WTC11 (cell line): ENCODE results near the gene NXN. TPM values are rescaled to one million over a fixed set of nuclear protein-coding genes. Genes with fewer than 3 reads are reported as not detected.

Experiments
- ATAC-seq: fragments of 200-7000 bp; cut with Tn5 transposase; 2 replicates; pipeline ENCODE4 v1.10.0; 2021; ENCODE audit warnings: mild to moderate bottlenecking, moderate library complexity
- CTCF ChIA-PET: fragments of 300-600 bp; sonication (Branson Sonifier 250); formaldehyde crosslinking; loops from one replicate; lab custom pipeline; 2021; ENCODE audit warnings: antibody characterized with exemption; lab: Charles Lee
- POLR2A ChIA-PET: fragments of 350-600 bp; sonication (Branson Sonifier 250); formaldehyde crosslinking; loops from one replicate; lab custom pipeline; 2021; ENCODE audit warnings: antibody characterized with exemption; lab: Charles Lee
- DNase-seq: peaks from one replicate; pipeline ENCODE4 v3.0.0; 2021; ENCODE audit warnings: low spot score
- H3K27ac Mint-ChIP-seq: 2 replicates; pipeline ENCODE4 v1.8.0; 2021; ENCODE audit warnings: mixed read lengths
- H3K27me3 Mint-ChIP-seq: 2 replicates; pipeline ENCODE4 v1.8.0; 2021; ENCODE audit warnings: low read depth, mild to moderate bottlenecking, moderate library complexity, mixed read lengths
- H3K36me3 Mint-ChIP-seq: 2 replicates; pipeline ENCODE4 v1.8.0; 2021; ENCODE audit warnings: mixed read lengths
- H3K4me1 Mint-ChIP-seq: 2 replicates; pipeline ENCODE4 v1.8.0; 2022; ENCODE audit warnings: mixed read lengths
- H3K4me3 Mint-ChIP-seq: 2 replicates; pipeline ENCODE4 v1.8.0; 2021; ENCODE audit warnings: mild to moderate bottlenecking, moderate library complexity, mixed read lengths
- H3K9me3 Mint-ChIP-seq: 2 replicates; pipeline ENCODE4 v1.8.0; 2021; ENCODE audit warnings: mixed read lengths
- E2F4 ChIP-seq: sonication (generic); formaldehyde crosslinking; IDR thresholded peaks from 2 replicates; pipeline ENCODE4 v1.8.1; 2022; ENCODE audit warnings: low read depth, mild to moderate bottlenecking, moderate library complexity, missing genetic modification reagents, borderline replicate concordance
- E2F5 ChIP-seq: sonication (generic); formaldehyde crosslinking; IDR thresholded peaks from 2 replicates; pipeline ENCODE4 v1.8.1; 2022; ENCODE audit warnings: mild to moderate bottlenecking, moderate library complexity, missing genetic modification reagents
- ELF4 ChIP-seq: sonication (generic); formaldehyde crosslinking; IDR thresholded peaks from 2 replicates; pipeline ENCODE4 v1.8.1; 2022; ENCODE audit warnings: low read depth, mild to moderate bottlenecking, moderate library complexity, missing genetic modification reagents
- GRHL2 ChIP-seq: fragments of 250-450 bp; sonication (Bioruptor Pico); IDR thresholded peaks from 2 replicates; pipeline ENCODE4 v1.8.0; 2022; ENCODE audit warnings: mild to moderate bottlenecking, moderate library complexity; ENCODE audit not compliant: insufficient replicate concordance, severe bottlenecking
- JUN ChIP-seq: sonication (generic); formaldehyde crosslinking; IDR thresholded peaks from 2 replicates; pipeline ENCODE4 v1.8.0; 2023; ENCODE audit warnings: mild to moderate bottlenecking, missing genetic modification reagents
- NFE2L1 ChIP-seq: sonication (generic); formaldehyde crosslinking; IDR thresholded peaks from 2 replicates; pipeline ENCODE4 v1.8.1; 2023; ENCODE audit warnings: missing genetic modification reagents
- OVOL2 ChIP-seq: fragments of 250-450 bp; sonication (Bioruptor Pico); IDR thresholded peaks from 2 replicates; pipeline ENCODE4 v1.9.0; 2021; ENCODE audit warnings: mild to moderate bottlenecking, borderline replicate concordance
- ZBTB21 ChIP-seq: sonication (generic); formaldehyde crosslinking; IDR thresholded peaks from 2 replicates; pipeline ENCODE4 v1.8.1; 2023; ENCODE audit warnings: mild to moderate bottlenecking, missing genetic modification reagents, borderline replicate concordance
- ZBTB43 ChIP-seq: sonication (generic); formaldehyde crosslinking; IDR thresholded peaks from 2 replicates; pipeline ENCODE4 v1.8.1; 2023; ENCODE audit warnings: mild to moderate bottlenecking, missing genetic modification reagents
- ZNF138 ChIP-seq: sonication (generic); formaldehyde crosslinking; conservative IDR thresholded peaks from 2 replicates; pipeline ENCODE4 v1.8.1; 2022; ENCODE audit warnings: mild to moderate bottlenecking, moderate library complexity, missing genetic modification reagents
- ZNF232 ChIP-seq: sonication (generic); formaldehyde crosslinking; IDR thresholded peaks from 2 replicates; pipeline ENCODE4 v1.8.0; 2022; ENCODE audit warnings: mild to moderate bottlenecking, missing genetic modification reagents
- ZNF263 ChIP-seq: sonication (generic); formaldehyde crosslinking; IDR thresholded peaks from 2 replicates; pipeline ENCODE4 v1.8.1; 2022; ENCODE audit warnings: low read depth, mild to moderate bottlenecking, moderate library complexity, missing genetic modification reagents
- ZNF317 ChIP-seq: sonication (generic); formaldehyde crosslinking; IDR thresholded peaks from 2 replicates; pipeline ENCODE4 v1.8.1; 2023; ENCODE audit warnings: low read depth, mild to moderate bottlenecking, moderate library complexity, missing genetic modification reagents, borderline replicate concordance
- ZNF416 ChIP-seq: fragments of 250-450 bp; sonication (Bioruptor Pico); IDR thresholded peaks from 2 replicates; pipeline ENCODE4 v1.9.0; 2021; ENCODE audit warnings: mild to moderate bottlenecking, inconsistent platforms
- total RNA-seq: library from RNA; stranded (reverse); gene quantifications from 3 replicates; pipeline ENCODE4 v1.2.3, GENCODE V29; 2021
- TF ChIP-seq, protein P1 (sequence below): sonication (generic); formaldehyde crosslinking; IDR thresholded peaks from 2 replicates; pipeline ENCODE4 v1.8.0; 2022; ENCODE audit warnings: mild to moderate bottlenecking, missing genetic modification reagents
- TF ChIP-seq, protein P2 (sequence below): sonication (generic); formaldehyde crosslinking; IDR thresholded peaks from 2 replicates; pipeline ENCODE4 v1.8.0; 2022; ENCODE audit warnings: mild to moderate bottlenecking, missing genetic modification reagents
- TF ChIP-seq, protein P3 (sequence below): sonication (generic); formaldehyde crosslinking; IDR thresholded peaks from 2 replicates; pipeline ENCODE4 v1.8.1; 2023; ENCODE audit warnings: mild to moderate bottlenecking, missing genetic modification reagents, moderate library complexity

NXN gene
- total RNA-seq, 1 experiment from 2014 or later: 96.8 TPM

DNA sequence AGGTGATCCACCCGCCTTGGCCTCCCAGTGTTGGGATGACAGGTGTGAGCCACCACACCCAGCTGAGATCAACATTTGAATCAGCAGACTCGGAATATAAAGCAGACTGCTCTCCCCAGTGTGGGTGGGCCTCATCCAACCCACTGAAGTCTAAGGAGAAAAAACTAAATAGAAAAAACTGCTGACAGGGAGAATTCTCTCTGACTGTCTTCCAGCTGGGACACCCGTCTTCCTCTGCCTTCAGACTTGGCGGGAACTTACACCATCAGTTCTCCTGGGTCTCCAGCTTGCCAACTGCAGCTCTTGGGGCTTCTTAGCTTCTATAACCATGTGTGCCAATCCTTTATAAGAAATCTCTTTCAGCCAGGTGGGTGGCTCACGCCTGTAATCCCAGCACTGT is 106.7 kb downstream of the NXN start (continued):
- TF ChIP-seq, protein P1, sequence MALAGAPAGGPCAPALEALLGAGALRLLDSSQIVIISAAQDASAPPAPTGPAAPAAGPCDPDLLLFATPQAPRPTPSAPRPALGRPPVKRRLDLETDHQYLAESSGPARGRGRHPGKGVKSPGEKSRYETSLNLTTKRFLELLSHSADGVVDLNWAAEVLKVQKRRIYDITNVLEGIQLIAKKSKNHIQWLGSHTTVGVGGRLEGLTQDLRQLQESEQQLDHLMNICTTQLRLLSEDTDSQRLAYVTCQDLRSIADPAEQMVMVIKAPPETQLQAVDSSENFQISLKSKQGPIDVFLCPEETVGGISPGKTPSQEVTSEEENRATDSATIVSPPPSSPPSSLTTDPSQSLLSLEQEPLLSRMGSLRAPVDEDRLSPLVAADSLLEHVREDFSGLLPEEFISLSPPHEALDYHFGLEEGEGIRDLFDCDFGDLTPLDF: no peak
- no peak for TF ChIP-seq JUN (CRISPR knock-in tag)
- no peak for TF ChIP-seq ZNF263
- TF ChIP-seq ZNF138 (CRISPR knock-in tag): no peak
- no peak for TF ChIP-seq OVOL2 (CRISPR knock-in tag)
- TF ChIP-seq, all 79 proteins: peak for 0

GRCh38 chr17:871751-872519 is 107.6 kb downstream of the NXN start:
- peaks cover 3% of the 10 kb centered on the region for H3K36me3 Mint-ChIP-seq
- ChIA-PET POLR2A (interaction anchor here (0.6 kb wide), 1 partner anchor 73 kb away, joined by 3 read pairs; no protein-coding TSS in a partner anchor), CTCF (interaction anchor here (0.7 to 2.0 kb wide), 6 partner anchors 8 to 186 kb away, joined by 3 to 11 read pairs (median 4); partner anchors contain the start of gene NXN)
- DNase-seq (no peak), ATAC-seq (no peak)
- no peaks in the 10 kb centered on the region for H3K27me3 Mint-ChIP-seq
- H3K9me3 Mint-ChIP-seq: 0 out of 2 replicates have a peak, but pooled peaks cover 3% of the 10 kb centered on the region
- no peak overlapping the region for H3K4me3 Mint-ChIP-seq
- peaks cover 5% of the 10 kb centered on the region; the same call in 1 of the 2 replicates for H3K4me1 Mint-ChIP-seq
- TF ChIP-seq, protein P2, sequence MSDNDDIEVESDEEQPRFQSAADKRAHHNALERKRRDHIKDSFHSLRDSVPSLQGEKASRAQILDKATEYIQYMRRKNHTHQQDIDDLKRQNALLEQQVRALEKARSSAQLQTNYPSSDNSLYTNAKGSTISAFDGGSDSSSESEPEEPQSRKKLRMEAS: no peak
- TF ChIP-seq ELF4 (CRISPR knock-in tag) (no peak), ZNF317 (CRISPR knock-in tag) (no peak), NFE2L1 (CRISPR knock-in tag) (no peak), GRHL2 (CRISPR knock-in tag) (no peak), E2F5 (CRISPR knock-in tag) (no peak), ZNF232 (CRISPR knock-in tag) (no peak), ZBTB43 (CRISPR knock-in tag) (no peak)
- TF ChIP-seq, protein P3, sequence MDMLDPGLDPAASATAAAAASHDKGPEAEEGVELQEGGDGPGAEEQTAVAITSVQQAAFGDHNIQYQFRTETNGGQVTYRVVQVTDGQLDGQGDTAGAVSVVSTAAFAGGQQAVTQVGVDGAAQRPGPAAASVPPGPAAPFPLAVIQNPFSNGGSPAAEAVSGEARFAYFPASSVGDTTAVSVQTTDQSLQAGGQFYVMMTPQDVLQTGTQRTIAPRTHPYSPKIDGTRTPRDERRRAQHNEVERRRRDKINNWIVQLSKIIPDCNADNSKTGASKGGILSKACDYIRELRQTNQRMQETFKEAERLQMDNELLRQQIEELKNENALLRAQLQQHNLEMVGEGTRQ: no peak
- H3K27ac Mint-ChIP-seq: no peak overlapping the region

DNA sequence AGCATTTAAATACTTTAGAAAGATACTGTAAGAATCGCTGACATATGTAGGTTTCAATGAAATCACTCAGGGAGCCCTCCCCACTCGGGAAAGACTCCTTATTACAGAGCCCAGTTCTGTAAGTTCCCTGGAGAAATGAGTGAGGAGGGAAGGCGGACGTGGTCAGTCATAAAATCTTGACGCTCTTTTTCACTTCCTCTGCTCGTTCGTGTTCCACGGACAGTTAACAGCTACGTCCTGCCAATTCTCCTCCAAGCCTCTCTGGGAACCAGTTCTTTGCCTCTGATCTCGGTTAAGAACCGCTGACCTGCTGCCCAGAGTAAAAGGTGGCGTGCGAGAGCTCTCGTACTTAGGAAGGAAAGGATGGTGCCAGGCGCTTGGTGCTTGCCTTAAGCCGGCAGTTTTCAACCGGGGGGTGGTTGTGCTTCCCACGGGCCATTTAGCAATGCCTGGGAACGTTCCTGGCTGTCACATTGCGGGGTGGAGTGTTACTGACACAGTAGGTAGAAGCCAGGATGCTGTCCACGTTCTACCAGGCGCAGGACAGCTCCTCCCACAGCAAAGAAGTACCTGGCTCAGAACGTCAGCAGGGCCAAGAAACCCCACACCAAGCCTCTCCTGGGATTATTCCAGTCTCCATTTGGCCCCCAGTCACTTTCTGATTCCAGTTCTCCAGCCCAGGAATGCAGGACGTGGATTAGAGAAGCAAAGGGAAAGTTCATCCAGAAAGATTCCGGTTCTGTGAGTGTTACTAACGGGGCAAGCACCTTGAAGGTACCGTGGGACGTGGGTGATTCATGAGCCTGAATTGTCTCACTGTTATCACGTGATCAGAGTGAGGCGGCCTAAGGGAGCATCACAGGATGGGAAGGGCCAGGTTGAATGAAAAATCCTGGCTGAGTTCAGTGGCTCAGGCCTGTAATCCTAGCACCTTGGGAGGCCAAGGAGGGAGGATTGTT is 109.7 kb downstream of the NXN start:
- ATAC-seq (no peak), DNase-seq (no peak)
- Mint-ChIP-seq H3K4me1 (peaks cover 2% of the 10 kb centered on the region; the same call in 1 of the 2 replicates), H3K9me3 (0 out of 2 replicates have a peak, but pooled peaks cover 3% of the 10 kb centered on the region), H3K4me3 (no peak overlapping the region), H3K36me3 (peaks cover 3% of the 10 kb centered on the region), H3K27me3 (no peaks in the 10 kb centered on the region), H3K27ac (peak overlapping the region; percentile 88)
- CTCF ChIA-PET: interaction anchor here (2.1 kb wide), 1 partner anchor 111 kb away, joined by 6 read pairs; the partner anchor contains the start of gene NXN
- TF ChIP-seq E2F4: no peak
- TF ChIP-seq ZBTB21 (CRISPR knock-in tag): no peak
- TF ChIP-seq ZNF416 (CRISPR knock-in tag): no peak
- POLR2A ChIA-PET: interaction anchor here (0.6 kb wide), 1 partner anchor 21 kb away, joined by 3 read pairs; no protein-coding TSS in a partner anchor
